ENCODE measurements around the gene SSR3. TPM values are rescaled to one million over a fixed set of nuclear protein-coding genes. Genes with fewer than 3 reads are reported as not detected.

The SSR3 gene
- total RNA-seq, 1 donor from 2014 or later, result 101 TPM

Other genes starting within 250 kb of the SSR3 start
- gene TIPARP, start 119.5 kb upstream of the SSR3 start, total RNA-seq, result 34.0 TPM

Data from occipital lobe (tissue), 1 donor.